ENCODE measurements around the gene FBXW9.

- TF ChIP-seq ZFP3 (CRISPR knock-in tag; IDR thresholded peaks at IDR 0.05) (no peak), PATZ1 (CRISPR knock-in tag; IDR thresholded peaks at IDR 0.05; ENCODE audit: borderline replicate concordance) (no peak), TCF4 (CRISPR knock-in tag; IDR thresholded peaks at IDR 0.05; ENCODE audit: borderline replicate concordance) (no peak), ZFP30 (CRISPR knock-in tag; IDR thresholded peaks at IDR 0.05) (no peak), TOX (CRISPR knock-in tag; IDR thresholded peaks at IDR 0.05; ENCODE audit: borderline replicate concordance) (no peak), RARB (CRISPR knock-in tag; IDR thresholded peaks at IDR 0.05) (no peak), CREB5 (CRISPR knock-in tag; IDR thresholded peaks at IDR 0.05; ENCODE audit: low read depth) (no peak), ISL1 (CRISPR knock-in tag; IDR thresholded peaks at IDR 0.05) (no peak), ARNTL (CRISPR knock-in tag; IDR thresholded peaks at IDR 0.05; ENCODE audit: borderline replicate concordance, low read depth) (no peak)
Measured at GRCh38 chr19:12649941-12650340, 46.5 kb downstream of the FBXW9 start.

Data from SK-N-SH treated with all-trans-retinoic acid at 6 μM for 48 hours (cell line).